HG03159 (cell line): ENCODE results near the gene PRELID3B.

Source experiments
- ATAC-seq: cut with Tn5 transposase; IDR thresholded peaks from one replicate; pipeline ENCODE4 v1.9.1; 2021; ENCODE audit warnings: mild to moderate bottlenecking, moderate library complexity; ENCODE audit not compliant: unreplicated experiment

The PRELID3B gene

DNA sequence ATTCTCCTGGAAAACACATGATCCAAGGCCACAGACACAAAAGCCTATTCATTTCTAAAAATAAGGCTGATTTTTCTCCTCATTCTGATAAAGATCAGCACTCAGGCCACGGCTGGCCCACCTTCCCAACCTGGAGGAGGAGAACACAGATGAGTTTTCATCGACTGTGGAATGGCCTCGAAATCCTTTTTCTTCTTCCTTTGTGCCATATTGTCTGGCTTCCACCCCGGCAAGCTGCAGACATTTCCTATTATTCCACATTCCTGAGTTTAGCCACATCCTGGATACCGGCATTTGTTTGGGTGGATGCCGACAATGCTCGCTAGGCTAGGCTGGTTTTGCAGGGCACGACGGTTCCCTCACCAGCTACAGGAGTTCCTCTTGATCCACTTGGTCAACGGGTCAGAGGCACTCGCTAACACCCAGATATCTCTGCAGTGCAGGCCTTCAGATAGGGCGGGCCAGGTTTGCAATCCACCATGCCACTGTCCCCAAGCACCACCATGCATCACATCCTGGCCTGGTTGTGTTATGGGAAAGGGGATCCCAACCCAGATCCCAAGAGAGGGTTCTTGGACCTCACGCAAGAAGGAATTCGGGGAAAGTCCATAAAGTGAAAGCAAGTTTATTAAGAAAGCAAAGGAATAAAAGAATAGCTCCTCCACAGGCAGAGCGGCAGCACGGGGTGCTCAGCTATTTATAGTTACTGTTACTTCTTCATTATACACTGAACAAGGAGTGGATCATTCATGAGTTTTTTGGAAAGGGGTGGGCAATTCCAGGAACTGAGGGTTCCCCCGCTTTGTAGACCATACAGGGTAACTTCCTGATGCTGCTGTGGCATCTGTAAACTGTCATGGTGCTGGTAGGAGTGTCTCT is 31.4 kb downstream of the PRELID3B start:
- ATAC-seq: no peak

GRCh38 chr20:59010321-59010994 is 32.1 kb downstream of the PRELID3B start:
- no peak for ATAC-seq

- ATAC-seq: no peak
Measured at GRCh38 chr20:59008715-59009336, 33.8 kb downstream of the PRELID3B start.

- ATAC-seq: peak; percentile 35
Measured at GRCh38 chr20:59007665-59008511, 34.7 kb downstream of the PRELID3B start.

- no peak for ATAC-seq
Measured at GRCh38 chr20:59006864-59007664, 35.5 kb downstream of the PRELID3B start, which contains the start of gene CTSZ. Gene CTSZ, minus strand, starts transcription at chr20:59007254. Its CDS starts 126 bp downstream, at chr20:59007128.

- ATAC-seq: no peak
Measured at GRCh38 chr20:59006167-59006863, 36.3 kb downstream of the PRELID3B start.

GRCh38 chr20:59005523-59006166 is 36.9 kb downstream of the PRELID3B start:
- ATAC-seq: no peak

DNA sequence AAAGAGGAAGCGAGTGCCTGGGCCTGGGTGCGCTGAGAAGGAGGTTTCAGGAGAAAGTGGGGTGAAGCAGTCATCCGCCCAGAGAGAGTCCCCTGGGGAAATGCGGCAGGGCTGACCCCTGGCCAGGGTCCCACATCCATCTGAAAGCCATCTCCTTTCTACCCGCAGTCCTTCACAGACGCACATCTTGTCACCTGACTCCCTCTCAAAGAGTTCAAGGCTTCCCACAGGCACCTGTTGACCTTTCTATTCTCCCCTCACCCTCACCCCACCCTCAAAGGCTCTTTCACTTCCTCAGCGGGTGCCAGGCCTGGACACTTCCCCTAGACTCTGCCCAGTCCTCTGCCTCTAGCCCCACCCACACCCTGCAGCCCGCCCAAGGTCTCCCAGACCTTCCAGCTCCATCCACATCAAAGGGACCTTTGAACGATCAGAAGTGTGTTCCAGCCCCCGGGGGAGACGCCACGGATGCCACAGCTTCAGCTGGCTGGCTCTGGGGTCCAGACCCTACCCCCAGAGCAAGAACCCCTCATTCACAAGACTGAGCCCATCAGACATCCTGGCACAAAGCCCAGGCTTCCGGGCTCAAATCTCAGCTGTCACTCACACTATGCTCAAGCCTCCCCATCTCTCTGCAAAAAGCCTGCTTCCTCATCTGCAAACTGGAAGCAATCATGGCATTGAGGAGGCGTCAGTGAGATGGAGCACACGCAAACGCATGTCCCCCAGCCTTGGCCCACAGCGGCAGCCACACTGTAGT is 37.6 kb downstream of the PRELID3B start:
- ATAC-seq: peak; percentile 55

DNA sequence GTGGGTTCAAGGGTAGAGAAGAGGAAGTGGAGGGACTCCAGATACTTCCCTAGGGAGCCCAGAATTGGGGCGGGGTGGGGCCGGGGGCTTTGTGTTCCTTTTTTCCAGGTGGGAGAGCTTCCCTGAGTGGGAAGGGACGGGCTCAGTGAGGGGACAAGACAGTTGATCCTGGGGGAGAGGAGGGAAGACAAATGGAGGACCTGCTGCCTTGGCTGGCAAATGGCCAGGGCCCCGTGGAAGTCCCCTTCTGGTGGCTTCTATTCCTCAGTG is 38.2 kb downstream of the PRELID3B start:
- ATAC-seq: no peak

- no peak for ATAC-seq
Measured at GRCh38 chr20:59003836-59004492, 38.6 kb downstream of the PRELID3B start.

DNA sequence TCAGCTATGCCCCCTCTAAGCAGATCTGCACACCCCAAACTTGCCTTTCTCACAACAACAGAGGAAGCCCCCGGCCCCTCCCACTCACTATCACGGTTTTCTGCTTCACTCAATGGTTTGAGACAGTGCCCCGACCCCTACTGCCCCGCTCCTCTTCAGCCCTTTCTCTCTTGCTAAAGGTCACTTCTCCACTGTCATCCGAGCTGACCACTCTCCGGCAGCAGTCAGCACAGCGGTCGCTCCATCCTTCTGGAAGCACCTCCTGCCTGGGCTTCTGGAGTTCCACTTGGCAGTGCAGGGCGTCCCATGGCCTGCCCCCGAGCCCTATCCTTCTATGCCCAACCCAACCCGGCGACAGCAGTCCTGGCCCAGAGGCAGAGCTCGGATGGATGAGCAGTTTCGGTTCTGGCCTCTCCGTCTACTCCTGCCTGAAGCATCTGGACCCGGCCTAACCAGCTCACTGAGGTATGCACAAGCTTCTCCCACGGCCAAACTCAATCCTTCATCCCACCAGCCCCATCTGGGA is 39.6 kb downstream of the PRELID3B start:
- no peak for ATAC-seq

DNA sequence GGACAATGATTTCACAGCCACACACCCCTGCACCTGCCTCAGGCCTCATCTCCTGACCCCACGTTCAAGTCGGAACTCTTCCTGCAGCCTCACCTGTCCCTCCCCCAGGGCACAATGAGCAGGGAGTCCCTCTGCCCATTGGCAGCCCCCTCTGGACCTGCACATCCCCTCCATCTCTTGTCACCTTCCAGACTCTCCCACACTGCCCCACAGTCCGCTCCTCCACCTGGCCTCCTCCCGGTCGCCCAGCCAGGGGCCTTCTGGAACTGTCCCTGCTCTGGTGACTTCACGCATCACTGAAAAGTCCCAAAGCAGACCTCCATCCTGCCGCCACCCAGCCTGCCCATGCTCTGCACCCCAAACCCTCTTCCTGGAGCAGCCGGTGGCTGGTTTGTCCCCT is 40.2 kb downstream of the PRELID3B start:
- no peak for ATAC-seq

DNA sequence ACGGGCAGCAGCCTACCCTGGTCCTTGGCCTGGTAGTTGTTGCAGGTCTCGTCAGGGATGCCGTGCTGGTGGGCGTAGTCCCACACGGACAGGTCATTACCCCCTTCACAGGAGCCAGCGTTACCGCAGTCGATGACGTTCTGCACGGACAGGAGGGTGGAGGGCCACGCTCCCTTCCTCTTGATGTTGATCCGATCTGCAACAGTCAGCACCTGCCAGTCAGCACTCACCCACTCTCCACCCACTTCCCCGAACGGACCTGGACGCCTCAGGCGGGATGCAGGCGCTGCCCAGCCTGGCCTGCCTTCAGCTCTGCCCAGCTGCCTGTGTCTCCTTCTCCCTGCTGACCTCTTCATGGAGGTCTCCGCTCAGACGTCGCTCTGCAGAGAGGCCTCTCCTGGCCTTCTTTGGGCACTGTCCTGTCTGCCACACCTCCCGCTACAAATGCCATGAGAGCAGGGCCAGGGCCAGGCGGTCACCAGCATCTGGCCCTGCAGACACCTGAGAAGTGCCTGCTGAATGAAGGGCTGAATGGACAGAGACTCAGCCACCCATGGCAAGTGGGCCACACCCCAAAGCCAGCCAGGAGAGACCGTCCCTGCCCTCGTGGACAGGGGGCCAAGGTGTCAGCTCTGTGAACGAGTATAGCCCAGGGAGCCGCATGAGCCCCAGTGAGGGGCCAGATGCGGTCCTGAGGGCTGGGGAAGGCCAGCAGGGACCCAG is 41.0 kb downstream of the PRELID3B start:
- no peak for ATAC-seq

DNA sequence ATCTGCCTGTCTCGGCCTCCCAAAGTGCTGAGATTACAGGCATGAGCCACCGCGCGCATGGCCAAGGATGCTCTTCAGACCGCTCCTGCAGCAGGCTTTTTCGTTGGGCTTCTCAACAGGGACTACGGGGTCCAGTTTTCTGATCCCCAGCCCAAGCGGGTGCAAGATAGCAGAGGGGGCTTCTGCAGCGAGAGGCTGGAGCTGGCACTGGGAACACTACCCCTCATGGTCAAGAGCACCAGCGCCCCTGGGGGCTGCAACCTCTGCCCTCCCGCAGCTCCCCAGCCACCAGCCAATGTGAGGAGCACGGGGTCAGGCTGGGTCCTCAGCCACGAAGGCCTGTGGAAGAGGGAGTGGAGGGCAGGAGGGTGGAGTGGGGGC is 41.5 kb downstream of the PRELID3B start:
- ATAC-seq: no peak

DNA sequence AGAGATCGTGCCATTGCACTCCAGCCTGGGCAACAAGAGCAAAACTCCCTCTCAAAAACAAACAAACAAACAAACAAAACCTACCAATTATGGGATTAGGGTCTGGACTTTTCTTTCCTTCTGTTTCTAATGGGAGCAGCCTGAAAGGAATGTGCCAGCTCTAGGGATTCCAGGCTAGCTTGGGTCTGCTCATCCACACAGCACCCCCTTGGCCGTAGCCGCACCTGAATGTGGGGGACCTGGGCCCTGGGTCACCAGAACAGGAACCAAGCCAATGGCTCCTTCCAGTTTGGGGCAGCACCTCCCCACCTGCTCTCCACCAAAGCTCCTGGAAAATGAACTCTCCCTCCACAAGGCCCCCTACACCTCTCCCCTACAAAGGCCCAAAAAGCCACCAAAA is 42.3 kb downstream of the PRELID3B start:
- no peak for ATAC-seq

GRCh38 chr20:58998656-58999055 is 43.9 kb downstream of the PRELID3B start:
- ATAC-seq: no peak

DNA sequence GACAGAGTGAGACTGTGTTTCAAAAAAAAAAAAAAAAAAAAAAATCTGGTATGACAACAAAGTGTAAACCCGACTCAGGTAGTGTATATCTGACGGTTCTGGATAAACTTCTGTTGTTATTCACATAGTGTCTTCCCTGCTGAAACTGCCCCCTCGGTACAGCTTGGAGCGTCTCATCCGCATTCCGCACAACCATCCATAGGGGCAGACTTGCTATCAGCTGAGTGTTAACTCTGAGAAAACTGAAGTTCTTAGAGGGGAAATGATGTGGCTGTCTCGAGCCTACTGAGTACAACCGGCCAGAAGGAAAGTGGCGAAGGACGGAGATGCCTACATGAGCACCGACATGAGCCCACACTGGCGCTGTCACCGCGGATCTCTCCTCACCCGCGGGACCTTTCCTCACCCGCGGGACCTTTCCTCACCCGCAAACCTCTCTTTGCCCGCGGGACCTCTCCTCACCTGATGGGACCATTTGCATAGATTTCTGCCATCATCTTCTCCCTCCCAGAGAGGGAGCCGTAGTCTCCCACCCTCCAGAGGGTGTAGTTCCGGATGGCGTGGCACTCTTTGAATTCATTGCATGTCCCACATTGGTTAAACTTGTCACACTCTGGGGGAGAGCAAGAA is 45.3 kb downstream of the PRELID3B start:
- ATAC-seq: no peak
